Epithelial cell of umbilical artery (primary cell): Measurements from ENCODE around the gene SPATA6. TPM values are rescaled to one million over a fixed set of nuclear protein-coding genes. Genes with fewer than 3 reads are reported as not detected.

ENCODE experiments used
- total RNA-seq: library from RNA; depleted of rRNA; stranded (reverse); fragments of >200 nt; gene quantifications from 2 replicates; pipeline ENCODE4 v1.2.3, GENCODE V29; 2014

The SPATA6 gene
- 3.0 and 3.9 TPM in 2 replicates for total RNA-seq

DNA sequence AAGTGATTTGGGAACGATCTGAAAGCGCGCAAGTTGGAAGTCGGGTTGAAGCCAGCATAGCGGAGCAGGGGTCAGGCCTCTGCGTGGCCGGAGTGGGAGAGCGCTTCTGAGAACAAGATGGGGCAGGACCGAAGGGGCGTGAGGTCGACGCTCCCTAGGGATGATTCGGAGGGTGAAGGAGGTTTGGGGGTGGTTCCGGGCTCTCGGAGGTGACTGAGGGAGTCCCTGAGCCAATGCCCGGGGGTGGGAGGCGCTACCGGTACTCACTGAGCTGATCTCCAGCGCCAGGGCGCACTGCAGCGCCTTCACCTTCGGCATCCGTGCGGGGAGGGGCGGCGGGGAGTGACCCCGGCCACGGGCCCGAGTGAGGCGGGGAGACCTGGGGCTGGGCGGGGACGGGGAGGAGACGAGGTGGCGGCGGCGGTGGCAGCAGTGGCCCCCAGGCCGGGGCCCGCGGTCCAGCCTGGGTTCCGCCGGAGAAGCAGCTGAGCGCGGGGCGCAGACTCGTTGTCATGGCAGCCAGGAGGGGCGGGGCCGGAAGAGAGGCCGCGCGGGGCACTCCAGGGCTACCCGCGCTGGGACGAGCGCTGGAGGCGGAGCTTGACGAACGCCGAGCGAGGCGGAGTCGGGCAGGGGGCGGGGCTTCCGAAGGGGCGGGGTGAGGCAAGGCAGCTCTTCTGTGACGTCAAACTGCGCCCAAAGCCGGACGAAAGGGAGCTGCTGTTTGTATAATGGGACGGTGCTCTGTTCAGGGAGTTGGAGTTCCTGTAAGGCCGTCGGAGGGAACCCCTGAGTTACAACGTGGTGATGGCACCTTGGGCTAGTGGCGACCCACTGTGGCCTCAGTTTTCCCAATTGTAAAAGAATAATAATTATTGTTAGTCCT, at the start of gene SPATA6:
Gene SPATA6, minus strand, starts transcription at position 514 of the 886 bp plus-strand sequence. Its CDS starts 196 bp downstream, at position 318.

Other genes starting within 250 kb of the SPATA6 start
- gene SLC5A9, start 249.5 kb downstream of the SPATA6 start, total RNA-seq = not detected in 2 replicates